Esophagus squamous epithelium (tissue), 4 donors: Measurements from ENCODE around the gene VEGFC.

Experiments used
- CTCF ChIP-seq, 6 experiments: fragments of 450-650 bp in 4 of 6; fragments of 200-600 bp in 2 of 6; sonication (generic) in 2 of 6; IDR thresholded peaks; one replicate each; pipeline ENCODE4 v1.5.1; 2016 to 2019; ENCODE audit warnings: antibody characterized with exemption in 6 of 6, mild to moderate bottlenecking in 4 of 6, moderate library complexity in 4 of 6
- POLR2A ChIP-seq, 4 donors: fragments of 450-650 bp; IDR thresholded peaks; one replicate each; pipeline ENCODE4 v1.6.1; 2017; ENCODE audit warnings: antibody characterized with exemption in 4 of 4, mild to moderate bottlenecking in 4 of 4, moderate library complexity in 3 of 4

- no peak for TF ChIP-seq POLR2A (IDR thresholded peaks at IDR 0.05)
- no peak for TF ChIP-seq CTCF (IDR thresholded peaks at IDR 0.05)
Observed at GRCh38 chr4:176810481-176811249, 17.9 kb upstream of the VEGFC start.
